ENCODE results near the gene MPRIP. TPM values are rescaled to one million over a fixed set of nuclear protein-coding genes. Genes with fewer than 3 reads are reported as not detected.

Gene MPRIP
- total and polyA plus RNA-seq, 2 of the 13 experiments (the other 11 are each of a cell fraction or from before 2014, with no cell fraction given), result 50.2 to 52.4 TPM

DNA sequence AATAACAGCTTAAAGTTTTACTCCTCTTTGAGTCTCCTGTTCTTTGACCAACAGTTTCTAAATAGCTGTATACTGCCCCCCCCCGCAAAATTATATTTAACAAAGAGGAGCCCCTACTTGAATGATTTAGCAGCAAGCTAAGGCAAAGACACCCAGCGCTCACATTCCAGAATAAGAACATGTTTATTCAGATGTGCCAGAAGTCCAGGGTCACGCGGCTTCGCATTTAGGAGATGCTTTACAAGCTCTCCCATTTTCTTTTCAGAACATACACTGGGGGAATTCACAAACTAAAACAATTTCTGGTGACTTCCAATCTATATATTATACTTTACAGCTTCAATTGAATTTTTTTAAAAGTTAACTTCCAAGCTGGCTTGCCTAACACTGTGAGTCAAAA, 158.6 kb downstream of the MPRIP start:
- DNase-seq (ENCODE audit: low spot score), result no peak
- no peak for FAIRE-seq
- no peak for ATAC-seq
- no peaks in the 10 kb centered on the region; a peak in 1 of 5 replicates for H3K27me3 ChIP-seq (ENCODE audit: control insufficient read depth in 1 of 2, insufficient read depth in 2 of 2, low read length in 2 of 2)
- in situ Hi-C loops (cut with HindIII; ENCODE audit: extremely low pct_ligation_motif_present, low pct_unique_long_range_greater_than_20kb) (no loop called here), intact Hi-C loops (cut with micrococcal nuclease; ENCODE audit: unreplicated experiment) (loop anchor here (10.0 kb wide), 1 partner anchor 114 kb away; no protein-coding TSS in a partner anchor)
- WGBS (ENCODE audit: low lambda C conversion rate), result 92% methylated on average over 5 of the region's 5 CpGs
- no peak overlapping the region for H3K9ac ChIP-seq (ENCODE audit: insufficient read depth, low read depth, low read length)
- CTCF ChIA-PET (ENCODE audit: low intra/inter-chr PET ratio, low total read pairs), result no interaction called here
- no peak overlapping the region for H3K4me3 ChIP-seq (replicated peaks in 1 of 3; ENCODE audit: insufficient read depth in 1 of 3, low read depth in 2 of 3, low read length in 3 of 3)
- peaks cover 23% of the 10 kb centered on the region for H3K79me2 ChIP-seq (ENCODE audit: insufficient read depth, low read length)
- no peak overlapping the region for H3K27ac ChIP-seq (ENCODE audit: extremely low read length, insufficient read depth, low read length)
- H3K36me3 ChIP-seq (replicated peaks in 1 of 2; ENCODE audit: control insufficient read depth in 1 of 2, insufficient read depth in 2 of 2, low read length in 2 of 2), result peaks cover 13 to 22% of the 10 kb centered on the region in 2 experiments; a peak in 4 of 5 replicates
- POLR2A ChIA-PET, result no interaction called here
- H3K4me2 ChIP-seq (ENCODE audit: low read depth, low read length), result no peak overlapping the region
- no peak overlapping the region for H2AFZ ChIP-seq (ENCODE audit: low read length)
- no peaks in the 10 kb centered on the region for H4K20me1 ChIP-seq (ENCODE audit: insufficient read depth, low read length)
- no TSS peak for BruUV-seq (replicated peaks)
- H3K4me1 ChIP-seq (ENCODE audit: insufficient read depth, low read length), result peaks cover 25% of the 10 kb centered on the region
- H3K9me3 ChIP-seq (ENCODE audit: low read length), result no peaks in the 10 kb centered on the region
- no peak for TF ChIP-seq ZNF431 (CRISPR knock-in tag; IDR thresholded peaks at IDR 0.05; ENCODE audit: borderline replicate concordance, low read depth)
- no peak for TF ChIP-seq ZNF562 (CRISPR knock-in tag; IDR thresholded peaks at IDR 0.05; ENCODE audit: borderline replicate concordance)
- TF ChIP-seq TRIM22 (IDR thresholded peaks at IDR 0.05), result no peak
- TF ChIP-seq FOXM1 (CRISPR knock-in tag; IDR thresholded peaks at IDR 0.05), result no peak
- no peak for TF ChIP-seq ZBTB37 (CRISPR knock-in tag; IDR thresholded peaks at IDR 0.05)
- no peak for TF ChIP-seq NR2F6 (IDR thresholded peaks at IDR 0.05)
- TF ChIP-seq NR2F6 (CRISPR knock-in tag; IDR thresholded peaks at IDR 0.05), result no peak
- no peak for TF ChIP-seq KAT7 (CRISPR knock-in tag; IDR thresholded peaks at IDR 0.05; ENCODE audit: borderline replicate concordance)
- TF ChIP-seq SMAD9 (CRISPR knock-in tag; IDR thresholded peaks at IDR 0.05), result no peak
- TF ChIP-seq GABPB1 (CRISPR knock-in tag; IDR thresholded peaks at IDR 0.05), result no peak
- no peak for TF ChIP-seq ATF7 (IDR thresholded peaks at IDR 0.05)
- TF ChIP-seq ATF7 (CRISPR knock-in tag; IDR thresholded peaks at IDR 0.05), result no peak
- no peak for TF ChIP-seq ZNF407 (CRISPR knock-in tag; IDR thresholded peaks at IDR 0.05; ENCODE audit: not compliant biosample characterization)
- TF ChIP-seq FOXA3 (CRISPR knock-in tag; IDR thresholded peaks at IDR 0.05), result no peak
- TF ChIP-seq ZNF598 (CRISPR knock-in tag; IDR thresholded peaks at IDR 0.05; ENCODE audit: borderline replicate concordance), result no peak
- TF ChIP-seq ZNF547 (CRISPR knock-in tag; IDR thresholded peaks at IDR 0.05), result no peak
- no peak for TF ChIP-seq RFX5 (IDR thresholded peaks at IDR 0.05; ENCODE audit: low read depth, low read length)
